Ishikawa (cell line): ENCODE data around the gene IGFBP3.
A peak's percentile ranks its signal among the peaks of the same experiment; 100 is the strongest.

Experiments
- CEBPB ChIP-seq: IDR thresholded peaks from 2 replicates; pipeline ENCODE4 v1.6.1; 2012
- CREB1 ChIP-seq: IDR thresholded peaks from 2 replicates; pipeline ENCODE4 v1.6.1; 2012; ENCODE audit warnings: low read depth
- EGR1 ChIP-seq: IDR thresholded peaks from 2 replicates; pipeline ENCODE4 v1.6.1; 2012
- EP300 ChIP-seq: IDR thresholded peaks from 2 replicates; pipeline ENCODE4 v1.6.1; 2012; ENCODE audit warnings: borderline replicate concordance
- FOXM1 ChIP-seq: IDR thresholded peaks from 2 replicates; pipeline ENCODE4 v1.6.1; 2012; ENCODE audit warnings: low read depth, borderline replicate concordance
- NFIC ChIP-seq: IDR thresholded peaks from 2 replicates; pipeline ENCODE4 v1.6.1; 2012
- RAD21 ChIP-seq: IDR thresholded peaks from 2 replicates; pipeline ENCODE4 v1.6.1; 2012; ENCODE audit warnings: low read depth
- TAF1 ChIP-seq: IDR thresholded peaks from 2 replicates; pipeline ENCODE4 v1.6.1; 2012; ENCODE audit warnings: low read depth, mild to moderate bottlenecking
- TCF12 ChIP-seq: IDR thresholded peaks from 2 replicates; pipeline ENCODE4 v1.6.1; 2012; ENCODE audit warnings: low read depth
- TEAD4 ChIP-seq: IDR thresholded peaks from 2 replicates; pipeline ENCODE4 v1.6.1; 2012
- YY1 ChIP-seq: IDR thresholded peaks from 2 replicates; pipeline ENCODE4 v1.6.1; 2012; ENCODE audit warnings: low read depth
- ZBTB7A ChIP-seq: IDR thresholded peaks from 2 replicates; pipeline ENCODE4 v1.6.1; 2012; ENCODE audit warnings: low read depth
- TF ChIP-seq, protein P1 (sequence below): IDR thresholded peaks from 2 replicates; pipeline ENCODE4 v1.6.1; 2012
- TF ChIP-seq, protein P2 (sequence below): IDR thresholded peaks from 2 replicates; pipeline ENCODE4 v1.6.1; 2012; ENCODE audit warnings: low read depth, mild to moderate bottlenecking
- TF ChIP-seq, protein P3 (sequence below): IDR thresholded peaks from 2 replicates; pipeline ENCODE4 v1.6.1; 2012

Gene IGFBP3

GRCh38 chr7:45890125-45890901, 30.8 kb downstream of the IGFBP3 start:
- TF ChIP-seq TAF1, result no peak

DNA sequence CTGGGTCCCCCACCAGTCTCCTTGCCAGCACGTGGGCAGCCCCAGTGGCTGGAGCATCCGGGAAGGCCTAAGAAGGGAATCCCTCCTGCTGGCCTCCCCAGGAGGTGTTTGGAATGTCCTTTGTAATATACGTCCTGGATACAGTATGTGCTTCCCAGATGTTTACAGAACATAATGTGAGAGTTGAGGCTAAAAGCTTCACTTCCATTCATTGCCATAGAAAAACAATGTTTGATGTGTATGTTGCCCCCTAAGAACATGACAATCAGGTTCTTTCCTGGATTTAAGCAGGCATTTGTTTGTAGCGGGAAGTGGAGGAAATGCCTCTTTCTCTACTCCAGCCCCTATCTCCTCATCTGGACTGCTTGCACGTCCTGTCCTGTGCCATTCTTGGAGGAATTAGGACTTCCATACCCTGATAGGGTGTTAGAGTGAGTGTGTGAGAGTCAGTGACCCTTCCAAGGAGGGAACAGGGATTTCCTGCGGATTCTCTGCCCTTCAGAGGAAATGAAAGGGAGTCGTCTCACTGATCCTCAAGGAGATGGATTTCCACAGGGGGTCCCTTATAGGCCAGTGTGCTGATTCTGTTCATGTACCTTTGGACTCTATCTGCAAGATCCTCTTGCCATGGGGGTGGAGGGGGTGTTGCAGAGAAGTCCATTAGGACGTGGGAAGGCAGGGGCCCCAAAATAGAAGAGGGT, 31.6 kb downstream of the IGFBP3 start:
- no peak for TF ChIP-seq EGR1
- TF ChIP-seq, protein P1, sequence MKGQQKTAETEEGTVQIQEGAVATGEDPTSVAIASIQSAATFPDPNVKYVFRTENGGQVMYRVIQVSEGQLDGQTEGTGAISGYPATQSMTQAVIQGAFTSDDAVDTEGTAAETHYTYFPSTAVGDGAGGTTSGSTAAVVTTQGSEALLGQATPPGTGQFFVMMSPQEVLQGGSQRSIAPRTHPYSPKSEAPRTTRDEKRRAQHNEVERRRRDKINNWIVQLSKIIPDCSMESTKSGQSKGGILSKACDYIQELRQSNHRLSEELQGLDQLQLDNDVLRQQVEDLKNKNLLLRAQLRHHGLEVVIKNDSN, result no peak
- TF ChIP-seq, protein P2, sequence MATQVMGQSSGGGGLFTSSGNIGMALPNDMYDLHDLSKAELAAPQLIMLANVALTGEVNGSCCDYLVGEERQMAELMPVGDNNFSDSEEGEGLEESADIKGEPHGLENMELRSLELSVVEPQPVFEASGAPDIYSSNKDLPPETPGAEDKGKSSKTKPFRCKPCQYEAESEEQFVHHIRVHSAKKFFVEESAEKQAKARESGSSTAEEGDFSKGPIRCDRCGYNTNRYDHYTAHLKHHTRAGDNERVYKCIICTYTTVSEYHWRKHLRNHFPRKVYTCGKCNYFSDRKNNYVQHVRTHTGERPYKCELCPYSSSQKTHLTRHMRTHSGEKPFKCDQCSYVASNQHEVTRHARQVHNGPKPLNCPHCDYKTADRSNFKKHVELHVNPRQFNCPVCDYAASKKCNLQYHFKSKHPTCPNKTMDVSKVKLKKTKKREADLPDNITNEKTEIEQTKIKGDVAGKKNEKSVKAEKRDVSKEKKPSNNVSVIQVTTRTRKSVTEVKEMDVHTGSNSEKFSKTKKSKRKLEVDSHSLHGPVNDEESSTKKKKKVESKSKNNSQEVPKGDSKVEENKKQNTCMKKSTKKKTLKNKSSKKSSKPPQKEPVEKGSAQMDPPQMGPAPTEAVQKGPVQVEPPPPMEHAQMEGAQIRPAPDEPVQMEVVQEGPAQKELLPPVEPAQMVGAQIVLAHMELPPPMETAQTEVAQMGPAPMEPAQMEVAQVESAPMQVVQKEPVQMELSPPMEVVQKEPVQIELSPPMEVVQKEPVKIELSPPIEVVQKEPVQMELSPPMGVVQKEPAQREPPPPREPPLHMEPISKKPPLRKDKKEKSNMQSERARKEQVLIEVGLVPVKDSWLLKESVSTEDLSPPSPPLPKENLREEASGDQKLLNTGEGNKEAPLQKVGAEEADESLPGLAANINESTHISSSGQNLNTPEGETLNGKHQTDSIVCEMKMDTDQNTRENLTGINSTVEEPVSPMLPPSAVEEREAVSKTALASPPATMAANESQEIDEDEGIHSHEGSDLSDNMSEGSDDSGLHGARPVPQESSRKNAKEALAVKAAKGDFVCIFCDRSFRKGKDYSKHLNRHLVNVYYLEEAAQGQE, result no peak
- TF ChIP-seq CREB1, result no peak
- no peak for TF ChIP-seq EP300
- TF ChIP-seq NFIC, result no peak
- TF ChIP-seq FOXM1, result no peak
- TF ChIP-seq TCF12, result no peak
- TF ChIP-seq TAF1, result no peak
- TF ChIP-seq ZBTB7A, result no peak
- TF ChIP-seq, protein P3, sequence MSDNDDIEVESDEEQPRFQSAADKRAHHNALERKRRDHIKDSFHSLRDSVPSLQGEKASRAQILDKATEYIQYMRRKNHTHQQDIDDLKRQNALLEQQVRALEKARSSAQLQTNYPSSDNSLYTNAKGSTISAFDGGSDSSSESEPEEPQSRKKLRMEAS, result no peak
- TF ChIP-seq RAD21, result no peak
- TF ChIP-seq YY1, result no peak

GRCh38 chr7:45888993-45889366, 32.1 kb downstream of the IGFBP3 start:
- TF ChIP-seq TAF1, result no peak
- 0 out of 2 replicates have a peak, but pooled peaks have one; percentile 5 for TF ChIP-seq YY1
- TF ChIP-seq EGR1, result peak; percentile 63; the same call in 1 of the 2 replicates
- 0 out of 2 replicates have a peak, but pooled peaks have one; percentile 8 for TF ChIP-seq EP300

DNA sequence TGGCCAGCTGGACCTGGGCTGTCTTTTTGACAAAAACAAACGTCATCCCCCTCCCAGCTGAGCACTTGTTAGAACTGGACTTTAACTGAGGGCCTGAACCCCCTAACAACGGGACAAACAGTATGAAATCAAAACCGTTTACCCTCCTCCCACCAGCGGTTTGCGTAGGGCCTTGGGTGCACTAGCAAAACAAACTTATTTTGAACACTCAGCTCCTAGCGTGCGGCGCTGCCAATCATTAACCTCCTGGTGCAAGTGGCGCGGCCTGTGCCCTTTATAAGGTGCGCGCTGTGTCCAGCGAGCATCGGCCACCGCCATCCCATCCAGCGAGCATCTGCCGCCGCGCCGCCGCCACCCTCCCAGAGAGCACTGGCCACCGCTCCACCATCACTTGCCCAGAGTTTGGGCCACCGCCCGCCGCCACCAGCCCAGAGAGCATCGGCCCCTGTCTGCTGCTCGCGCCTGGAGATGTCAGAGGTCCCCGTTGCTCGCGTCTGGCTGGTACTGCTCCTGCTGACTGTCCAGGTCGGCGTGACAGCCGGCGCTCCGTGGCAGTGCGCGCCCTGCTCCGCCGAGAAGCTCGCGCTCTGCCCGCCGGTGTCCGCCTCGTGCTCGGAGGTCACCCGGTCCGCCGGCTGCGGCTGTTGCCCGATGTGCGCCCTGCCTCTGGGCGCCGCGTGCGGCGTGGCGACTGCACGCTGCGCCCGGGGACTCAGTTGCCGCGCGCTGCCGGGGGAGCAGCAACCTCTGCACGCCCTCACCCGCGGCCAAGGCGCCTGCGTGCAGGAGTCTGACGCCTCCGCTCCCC, 32.7 kb downstream of the IGFBP3 start, which contains the start of gene IGFBP1:
Gene IGFBP1 (plus strand): TSS at position 304 of the 808 bp plus-strand sequence. CDS start 165 bp downstream, at position 469.
- peak; percentile 14; the same call in 1 of the 2 replicates for TF ChIP-seq YY1
- no peak for TF ChIP-seq CEBPB
- 0 out of 2 replicates have a peak, but pooled peaks have one; percentile 5 for TF ChIP-seq EP300
- TF ChIP-seq, protein P3, result peak; percentile 88; the same call in 1 of the 2 replicates

GRCh38 chr7:45886931-45887667, 34.0 kb downstream of the IGFBP3 start:
- TF ChIP-seq CREB1, result no peak
- TF ChIP-seq CEBPB, result no peak
- TF ChIP-seq RAD21, result no peak
- no peak for TF ChIP-seq NFIC
- TF ChIP-seq, protein P3, result no peak
- no peak for TF ChIP-seq EP300
- TF ChIP-seq TEAD4, result no peak
- no peak for TF ChIP-seq TCF12
- TF ChIP-seq YY1, result no peak
- no peak for TF ChIP-seq EGR1
- TF ChIP-seq, protein P2, result no peak
- TF ChIP-seq TAF1, result no peak
